ENCODE results near the gene PIK3C2G.
A peak's percentile ranks its signal among the peaks of the same experiment; 100 is the strongest.

PIK3C2G gene

GRCh38 chr12:18419311-18419710 lies 158.0 kb downstream of the PIK3C2G start:
- DNase-seq, result no peak

- no peak for DNase-seq
Observed at GRCh38 chr12:18421867-18422266, 160.5 kb downstream of the PIK3C2G start.

GRCh38 chr12:18422871-18423270 lies 161.6 kb downstream of the PIK3C2G start:
- DNase-seq, result no peak

GRCh38 chr12:18424857-18425256 lies 163.5 kb downstream of the PIK3C2G start:
- no peak for DNase-seq

GRCh38 chr12:18427520-18427919 lies 166.2 kb downstream of the PIK3C2G start:
- no peak for DNase-seq

GRCh38 chr12:18428416-18428815 lies 167.1 kb downstream of the PIK3C2G start:
- no peak for DNase-seq

GRCh38 chr12:18429366-18429765 lies 168.0 kb downstream of the PIK3C2G start:
- no peak for DNase-seq

- no peak for DNase-seq
Observed at GRCh38 chr12:18430425-18431048, 169.2 kb downstream of the PIK3C2G start.

- DNase-seq, result no peak
Observed at GRCh38 chr12:18431771-18432170, 170.5 kb downstream of the PIK3C2G start.

GRCh38 chr12:18432206-18432605 lies 170.9 kb downstream of the PIK3C2G start:
- DNase-seq, result no peak

- no peak for DNase-seq
Observed at GRCh38 chr12:18436170-18436569, 174.9 kb downstream of the PIK3C2G start.

- no peak for DNase-seq
Observed at GRCh38 chr12:18439541-18439940, 178.2 kb downstream of the PIK3C2G start.

- no peak for DNase-seq
Observed at GRCh38 chr12:18443768-18444437, 182.6 kb downstream of the PIK3C2G start.

GRCh38 chr12:18446061-18446644 lies 184.8 kb downstream of the PIK3C2G start:
- no peak for DNase-seq

GRCh38 chr12:18454330-18454729 lies 193.0 kb downstream of the PIK3C2G start:
- DNase-seq, result no peak

- no peak for DNase-seq
Observed at GRCh38 chr12:18456344-18456743, 195.0 kb downstream of the PIK3C2G start.

GRCh38 chr12:18457362-18457761 lies 196.0 kb downstream of the PIK3C2G start:
- no peak for DNase-seq

- DNase-seq, result no peak
Observed at GRCh38 chr12:18461758-18462157, 200.4 kb downstream of the PIK3C2G start.

GRCh38 chr12:18462442-18462841 lies 201.1 kb downstream of the PIK3C2G start:
- peak; percentile 52 for DNase-seq

GRCh38 chr12:18467620-18468245 lies 206.4 kb downstream of the PIK3C2G start:
- DNase-seq, result no peak

- no peak for DNase-seq
Observed at GRCh38 chr12:18468246-18469075, 207.1 kb downstream of the PIK3C2G start.

GRCh38 chr12:18470251-18470650 lies 208.9 kb downstream of the PIK3C2G start:
- DNase-seq, result no peak

GRCh38 chr12:18472304-18472703 lies 211.0 kb downstream of the PIK3C2G start:
- DNase-seq, result no peak

All from right forelimb (tissue), 1 donor.